Parathyroid adenoma (tissue), 2 donors: ENCODE measurements around the gene ENDOD1.

Source experiments
- H2AFZ ChIP-seq: fragments of 300-600 bp; sonication (generic); one replicate; pipeline ENCODE4 v1.7.0; 2017; ENCODE audit warnings: antibody characterized with exemption, mild to moderate bottlenecking
- H3K27ac ChIP-seq: fragments of 300-600 bp; sonication (generic); one replicate; pipeline ENCODE4 v1.7.0; 2017
- H3K27me3 ChIP-seq: fragments of 300-600 bp; sonication (generic); one replicate; pipeline ENCODE4 v1.7.0; 2017; ENCODE audit warnings: low read length; ENCODE audit not compliant: control insufficient read depth, insufficient read depth
- H3K36me3 ChIP-seq: fragments of 300-600 bp; sonication (generic); one replicate; pipeline ENCODE4 v1.7.0; 2017; ENCODE audit warnings: low read length; ENCODE audit not compliant: control insufficient read depth, insufficient read depth
- H3K4me1 ChIP-seq: fragments of 300-600 bp; sonication (generic); one replicate; pipeline ENCODE4 v1.7.0; 2017; ENCODE audit warnings: control low read depth
- H3K4me2 ChIP-seq: fragments of 300-600 bp; sonication (generic); one replicate; pipeline ENCODE4 v1.7.0; 2017; ENCODE audit warnings: low read length
- H3K4me3 ChIP-seq: fragments of 300-600 bp; sonication (generic); one replicate; pipeline ENCODE4 v1.7.0; 2017; ENCODE audit warnings: low read depth, low read length
- H3K79me2 ChIP-seq: fragments of 300-600 bp; sonication (generic); one replicate; pipeline ENCODE4 v1.7.0; 2017; ENCODE audit warnings: control low read depth
- H3K9ac ChIP-seq: fragments of 300-600 bp; sonication (generic); one replicate; pipeline ENCODE4 v1.7.0; 2017; ENCODE audit warnings: mild to moderate bottlenecking
- H3K9me3 ChIP-seq: fragments of 300-600 bp; sonication (generic); one replicate; pipeline ENCODE4 v1.7.0; 2017; ENCODE audit warnings: low read length; ENCODE audit not compliant: control insufficient read depth
- TF ChIP-seq, protein P1 (sequence below): fragments of 300-600 bp; sonication (generic); IDR thresholded peaks from one replicate; pipeline ENCODE4 v1.7.0; 2017; ENCODE audit warnings: antibody characterized with exemption, mild to moderate bottlenecking
- donor health status: primary hyperparathyroidism.

ENDOD1 gene

DNA sequence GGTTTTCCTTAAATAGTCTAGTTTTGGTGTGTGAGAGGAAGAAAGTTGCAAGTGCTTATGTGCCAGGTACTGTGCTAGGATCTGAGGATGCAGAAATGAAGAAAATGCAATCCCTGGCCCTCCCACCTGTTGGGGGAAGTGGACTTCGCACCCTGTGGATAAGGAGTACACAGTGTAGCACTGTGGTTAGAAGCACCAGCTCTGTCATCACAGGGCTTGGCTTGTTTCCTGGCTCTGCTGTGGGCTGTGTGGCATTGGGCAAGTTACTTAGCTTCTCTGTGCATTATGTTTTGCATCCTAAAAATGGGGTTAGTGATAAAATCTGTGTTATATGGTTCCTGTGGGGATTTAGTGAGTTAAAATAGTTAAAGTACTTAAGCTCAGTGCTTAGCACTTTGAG, 68.2 kb downstream of the ENDOD1 start:
- Histone ChIP-seq H2AFZ (no peak overlapping the region), H3K27ac (no peak overlapping the region), H3K9me3 (no peaks in the 10 kb centered on the region)

DNA sequence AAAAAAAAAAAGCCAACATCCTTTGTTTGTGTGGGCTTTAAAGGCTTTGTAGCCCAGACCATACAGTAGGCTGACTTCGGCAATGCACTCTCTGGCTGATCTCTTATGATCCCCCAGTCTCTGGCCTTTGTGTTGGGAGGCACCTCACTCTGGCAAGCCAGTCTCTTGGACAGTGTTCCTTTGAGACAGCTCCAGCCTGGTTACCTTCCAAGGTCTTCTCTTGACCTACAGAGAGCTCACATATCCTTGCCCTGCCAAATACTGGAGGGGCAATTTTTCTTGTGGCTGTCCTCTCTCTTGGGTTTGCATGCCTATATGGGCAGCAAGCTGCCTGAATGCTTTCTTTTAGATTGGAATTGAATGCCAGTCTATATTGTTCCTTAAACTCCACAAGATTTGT, 71.6 kb downstream of the ENDOD1 start:
- Histone ChIP-seq H3K9me3 (no peaks in the 10 kb centered on the region), H3K9ac (no peak overlapping the region), H3K79me2 (no peaks in the 10 kb centered on the region), H3K36me3 (no peaks in the 10 kb centered on the region), H3K4me1 (peaks cover 9% of the 10 kb centered on the region), H3K4me3 (no peak overlapping the region), H3K27ac (no peak overlapping the region), H2AFZ (no peak overlapping the region), H3K27me3 (no peaks in the 10 kb centered on the region), H3K4me2 (no peak overlapping the region)
- TF ChIP-seq, protein P1, sequence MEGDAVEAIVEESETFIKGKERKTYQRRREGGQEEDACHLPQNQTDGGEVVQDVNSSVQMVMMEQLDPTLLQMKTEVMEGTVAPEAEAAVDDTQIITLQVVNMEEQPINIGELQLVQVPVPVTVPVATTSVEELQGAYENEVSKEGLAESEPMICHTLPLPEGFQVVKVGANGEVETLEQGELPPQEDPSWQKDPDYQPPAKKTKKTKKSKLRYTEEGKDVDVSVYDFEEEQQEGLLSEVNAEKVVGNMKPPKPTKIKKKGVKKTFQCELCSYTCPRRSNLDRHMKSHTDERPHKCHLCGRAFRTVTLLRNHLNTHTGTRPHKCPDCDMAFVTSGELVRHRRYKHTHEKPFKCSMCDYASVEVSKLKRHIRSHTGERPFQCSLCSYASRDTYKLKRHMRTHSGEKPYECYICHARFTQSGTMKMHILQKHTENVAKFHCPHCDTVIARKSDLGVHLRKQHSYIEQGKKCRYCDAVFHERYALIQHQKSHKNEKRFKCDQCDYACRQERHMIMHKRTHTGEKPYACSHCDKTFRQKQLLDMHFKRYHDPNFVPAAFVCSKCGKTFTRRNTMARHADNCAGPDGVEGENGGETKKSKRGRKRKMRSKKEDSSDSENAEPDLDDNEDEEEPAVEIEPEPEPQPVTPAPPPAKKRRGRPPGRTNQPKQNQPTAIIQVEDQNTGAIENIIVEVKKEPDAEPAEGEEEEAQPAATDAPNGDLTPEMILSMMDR: no peak

More for the DNA sequence above, 68.2 kb downstream of the ENDOD1 start:
- TF ChIP-seq, protein P1: no peak
- Histone ChIP-seq H3K4me1 (peaks cover 9% of the 10 kb centered on the region), H3K36me3 (no peaks in the 10 kb centered on the region), H3K9ac (no peak overlapping the region), H3K4me2 (no peak overlapping the region), H3K79me2 (no peaks in the 10 kb centered on the region), H3K4me3 (no peak overlapping the region), H3K27me3 (no peaks in the 10 kb centered on the region)

DNA sequence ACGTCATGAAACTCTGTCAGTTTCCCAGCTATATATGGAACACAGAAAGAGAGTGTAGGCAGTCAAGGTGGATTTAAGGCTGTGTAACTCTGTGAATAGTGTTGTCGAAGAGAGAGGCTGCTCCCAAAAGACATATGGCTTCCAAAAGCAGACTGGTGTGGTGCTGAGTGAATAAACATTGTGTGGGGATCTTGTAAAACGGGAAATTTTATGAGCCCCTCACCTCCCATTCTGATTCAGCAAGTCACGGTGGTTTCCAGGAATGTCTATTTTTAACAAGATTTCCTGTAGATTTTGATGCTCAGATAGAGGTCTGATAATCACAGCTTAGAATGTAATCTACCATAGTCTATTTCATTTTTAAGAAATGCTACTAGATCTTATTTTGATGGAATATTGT, 73.5 kb downstream of the ENDOD1 start:
- TF ChIP-seq, protein P1: no peak
- Histone ChIP-seq H3K27me3 (no peaks in the 10 kb centered on the region), H3K79me2 (no peaks in the 10 kb centered on the region), H3K9ac (no peak overlapping the region), H3K9me3 (no peaks in the 10 kb centered on the region), H3K36me3 (no peaks in the 10 kb centered on the region), H3K27ac (no peak overlapping the region), H3K4me3 (no peak overlapping the region), H2AFZ (no peak overlapping the region), H3K4me2 (no peak overlapping the region), H3K4me1 (peaks cover 3% of the 10 kb centered on the region)

DNA sequence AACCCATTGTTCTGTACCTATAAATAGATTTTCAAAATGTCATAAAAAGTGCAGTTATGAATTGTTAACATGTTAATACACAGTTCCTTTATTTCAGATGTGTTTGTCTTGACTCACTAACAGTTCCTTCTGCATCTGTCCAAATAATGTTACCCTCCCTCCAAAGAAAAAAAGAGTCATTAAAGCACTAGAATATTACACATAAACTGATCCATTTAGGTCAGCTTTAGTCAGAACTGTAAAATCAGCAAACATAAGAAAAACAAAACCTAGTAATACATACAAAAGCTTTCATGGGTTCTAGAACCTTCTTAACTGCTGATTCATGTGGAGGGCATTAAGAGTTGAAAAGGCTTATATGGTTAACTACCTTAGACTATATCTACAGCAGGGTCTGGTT, 76.0 kb downstream of the ENDOD1 start:
- Histone ChIP-seq H3K79me2 (no peaks in the 10 kb centered on the region), H3K4me3 (no peak overlapping the region), H3K4me1 (no peaks in the 10 kb centered on the region), H3K4me2 (no peak overlapping the region), H2AFZ (no peak overlapping the region), H3K9ac (no peak overlapping the region), H3K9me3 (no peaks in the 10 kb centered on the region), H3K27ac (no peak overlapping the region), H3K36me3 (no peaks in the 10 kb centered on the region), H3K27me3 (no peaks in the 10 kb centered on the region)
- TF ChIP-seq, protein P1: no peak

DNA sequence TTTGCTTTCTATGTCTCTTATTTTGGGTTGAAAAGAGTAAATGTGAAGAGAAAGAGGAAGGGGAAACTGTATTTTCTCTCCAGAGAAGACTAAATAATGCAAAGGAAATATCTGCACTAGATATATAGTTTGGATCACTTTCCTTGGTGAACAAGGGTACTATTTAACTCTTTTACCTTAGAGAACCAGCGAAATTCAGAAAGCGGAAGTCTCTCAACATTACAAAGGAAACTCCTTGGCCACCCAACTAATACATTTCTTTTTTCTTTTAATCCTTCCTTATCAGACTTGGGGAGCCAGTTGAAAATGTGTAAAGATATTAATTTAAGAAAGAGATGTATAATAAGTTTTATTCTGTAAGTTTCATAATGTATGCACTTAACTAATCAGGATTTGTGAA, 77.1 kb downstream of the ENDOD1 start:
- Histone ChIP-seq H3K27ac (no peak overlapping the region), H3K4me3 (no peak overlapping the region), H3K27me3 (no peaks in the 10 kb centered on the region), H3K9ac (no peak overlapping the region), H3K36me3 (no peaks in the 10 kb centered on the region), H3K4me1 (no peaks in the 10 kb centered on the region), H3K79me2 (no peaks in the 10 kb centered on the region), H2AFZ (no peak overlapping the region), H3K4me2 (no peak overlapping the region), H3K9me3 (no peaks in the 10 kb centered on the region)
- TF ChIP-seq, protein P1: no peak
